ENCODE data around the gene REM2.

GRCh38 chr14:22901799-22902198 is 18.8 kb downstream of the REM2 start:
- TF ChIP-seq CTCF (conservative IDR thresholded peaks at IDR 0.05 in 1 of 2, IDR thresholded peaks at IDR 0.05 in 1 of 2; ENCODE audit: low read depth in 1 of 2, low read length in 2 of 2) (no peak), EZH2 (IDR thresholded peaks at IDR 0.05; ENCODE audit: low read length, missing control alignments) (no peak)
